Ascending aorta (tissue), 2 donors: ENCODE results near the gene KCNF1. TPM values are rescaled to one million over a fixed set of nuclear protein-coding genes. Genes with fewer than 3 reads are reported as not detected.

Source experiments
- DNase-seq, 2 donors: peaks; one replicate each; pipeline ENCODE4 v3.0.0-alpha.2; 2019; ENCODE audit warnings: low spot score in 2 of 2
- H3K27ac ChIP-seq, 2 donors: fragments of 200-600 bp; sonication (generic); one replicate each; pipeline ENCODE4 v1.5.1; 2016 to 2017; ENCODE audit warnings: mild to moderate bottlenecking in 1 of 2
- H3K27me3 ChIP-seq: fragments of 200-600 bp; sonication (generic); one replicate; pipeline ENCODE4 v1.5.1; 2017
- H3K36me3 ChIP-seq, 2 donors: fragments of 200-600 bp; sonication (generic); one replicate each; pipeline ENCODE4 v1.5.1; 2016
- H3K4me1 ChIP-seq, 2 donors: fragments of 200-600 bp; sonication (generic); one replicate each; pipeline ENCODE4 v1.5.1; 2016 to 2017; ENCODE audit warnings: mild to moderate bottlenecking in 1 of 2
- H3K4me3 ChIP-seq, 2 donors: fragments of 200-600 bp; sonication (generic); one replicate each; pipeline ENCODE4 v1.5.1; 2016 to 2017; ENCODE audit warnings: mild to moderate bottlenecking in 1 of 2
- H3K9me3 ChIP-seq, 2 donors: fragments of 200-600 bp; sonication (generic); one replicate each; pipeline ENCODE4 v1.5.1; 2016
- CTCF ChIP-seq, 3 experiments: fragments of 200-600 bp in 2 of 3; fragments of 450-650 bp in 1 of 3; sonication (generic) in 2 of 3; IDR thresholded peaks; one replicate each; pipeline ENCODE4 v1.5.1; 2016 to 2019; ENCODE audit warnings: antibody characterized with exemption in 3 of 3, mild to moderate bottlenecking in 1 of 3, moderate library complexity in 1 of 3
- intact Hi-C: fragments of 100-400 bp; cut with DNase I; formaldehyde crosslinking; loops from one replicate; pipeline ENCODE4 v1.15.1; 2023
- total RNA-seq: library from RNA; depleted of rRNA; stranded (reverse); fragments of >200 nt; gene quantifications from one replicate; pipeline ENCODE4 v1.1.0, GENCODE V29; 2016

KCNF1 gene
- total RNA-seq, 1 donor from 2014 or later, result not detected

GRCh38 chr2:10889651-10890215, 22.0 kb upstream of the KCNF1 start:
- DNase-seq, result no peak
- H3K4me3 ChIP-seq, result no peak overlapping the region
- no peak for TF ChIP-seq CTCF (IDR thresholded peaks at IDR 0.05)
- H3K27ac ChIP-seq, result no peak overlapping the region
- H3K9me3 ChIP-seq, result no peaks in the 10 kb centered on the region
- H3K27me3 ChIP-seq, result no peaks in the 10 kb centered on the region
- no peaks in the 10 kb centered on the region for H3K4me1 ChIP-seq
- no peaks in the 10 kb centered on the region for H3K36me3 ChIP-seq
- intact Hi-C loops, result no loop called here

- Histone ChIP-seq H3K36me3 (no peaks in the 10 kb centered on the region), H3K4me3 (no peak overlapping the region), H3K27ac (no peak overlapping the region), H3K4me1 (no peaks in the 10 kb centered on the region), H3K27me3 (no peaks in the 10 kb centered on the region), H3K9me3 (no peaks in the 10 kb centered on the region)
- DNase-seq, result no peak
- no peak for TF ChIP-seq CTCF (IDR thresholded peaks at IDR 0.05)
- intact Hi-C loops, result no loop called here
Observed at GRCh38 chr2:10890706-10891270, 20.9 kb upstream of the KCNF1 start.

- intact Hi-C loops, result no loop called here
- no peak for DNase-seq
- H3K4me1 ChIP-seq, result no peaks in the 10 kb centered on the region
- no peaks in the 10 kb centered on the region for H3K27me3 ChIP-seq
- no peak overlapping the region for H3K27ac ChIP-seq
- no peak for TF ChIP-seq CTCF (IDR thresholded peaks at IDR 0.05)
- no peaks in the 10 kb centered on the region for H3K36me3 ChIP-seq
- H3K4me3 ChIP-seq, result no peak overlapping the region
- no peaks in the 10 kb centered on the region for H3K9me3 ChIP-seq
Observed at GRCh38 chr2:10891390-10891789, 20.3 kb upstream of the KCNF1 start.

GRCh38 chr2:10891848-10892247, 19.9 kb upstream of the KCNF1 start:
- intact Hi-C loops, result no loop called here
- no peak for TF ChIP-seq CTCF (IDR thresholded peaks at IDR 0.05)
- H3K27ac ChIP-seq, result no peak overlapping the region
- H3K36me3 ChIP-seq, result no peaks in the 10 kb centered on the region
- no peaks in the 10 kb centered on the region for H3K27me3 ChIP-seq
- no peaks in the 10 kb centered on the region for H3K4me1 ChIP-seq
- DNase-seq, result no peak
- H3K4me3 ChIP-seq, result no peak overlapping the region
- no peaks in the 10 kb centered on the region for H3K9me3 ChIP-seq

GRCh38 chr2:10892316-10892715, 19.4 kb upstream of the KCNF1 start:
- TF ChIP-seq CTCF (IDR thresholded peaks at IDR 0.05), result no peak
- H3K27me3 ChIP-seq, result no peaks in the 10 kb centered on the region
- no peak overlapping the region for H3K4me3 ChIP-seq

More at GRCh38 chr2:10892316-10892715, 19.4 kb upstream of the KCNF1 start:
- H3K9me3 ChIP-seq, result no peaks in the 10 kb centered on the region
- intact Hi-C loops, result no loop called here
- no peak for DNase-seq
- no peak overlapping the region for H3K27ac ChIP-seq
- H3K36me3 ChIP-seq, result no peaks in the 10 kb centered on the region
- no peaks in the 10 kb centered on the region for H3K4me1 ChIP-seq
